ENCODE data around the gene FBXW11. TPM values are rescaled to one million over a fixed set of nuclear protein-coding genes. Genes with fewer than 3 reads are reported as not detected.

Gene FBXW11
- total RNA-seq, 4 donors from 2014 or later: 35.9 to 111 (median 63.7) TPM

DNA sequence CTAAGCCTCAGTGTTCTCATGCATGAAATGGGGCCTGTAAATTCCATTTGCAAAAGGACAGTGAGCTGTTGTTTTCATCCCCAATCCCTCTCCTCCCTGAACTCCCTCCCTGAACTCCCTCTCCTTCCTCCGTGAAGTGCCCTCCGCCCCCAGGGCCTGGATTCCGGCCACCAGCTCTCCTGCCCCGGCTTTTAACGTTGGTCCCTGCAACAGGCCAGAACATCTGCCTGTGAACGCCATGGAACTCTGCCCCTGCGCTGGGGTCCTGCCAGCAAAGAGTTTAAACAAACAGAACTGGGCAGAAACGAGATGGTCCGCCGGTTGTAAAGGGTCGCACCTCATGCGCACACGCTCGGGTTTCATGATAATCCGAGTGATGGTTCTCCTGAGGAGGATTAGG lies 158.4 kb downstream of the FBXW11 start:
- Histone ChIP-seq H3K4me1 (no peaks in the 10 kb centered on the region), H3K9me3 (no peaks in the 10 kb centered on the region), H3K27ac (no peak overlapping the region), H3K4me3 (no peak overlapping the region), H3K36me3 (no peaks in the 10 kb centered on the region), H3K27me3 (no peaks in the 10 kb centered on the region)
- intact Hi-C loops (cut with DNase I; ENCODE audit: low total_unique reads): no loop called here
- TF ChIP-seq CTCF (IDR thresholded peaks at IDR 0.05): no peak
- no peak for TF ChIP-seq POLR2A (IDR thresholded peaks at IDR 0.05)
- no peak for DNase-seq

GRCh38 chr5:171847026-171847425 lies 159.4 kb downstream of the FBXW11 start:
- no peaks in the 10 kb centered on the region for H3K36me3 ChIP-seq
- no peaks in the 10 kb centered on the region for H3K9me3 ChIP-seq
- no peaks in the 10 kb centered on the region for H3K4me1 ChIP-seq
- H3K27ac ChIP-seq: no peak overlapping the region
- no peak for DNase-seq
- H3K4me3 ChIP-seq: no peak overlapping the region
- intact Hi-C loops (cut with DNase I; ENCODE audit: low total_unique reads): no loop called here
- H3K27me3 ChIP-seq: no peaks in the 10 kb centered on the region
- TF ChIP-seq POLR2A (IDR thresholded peaks at IDR 0.05) (no peak), CTCF (IDR thresholded peaks at IDR 0.05) (no peak)

- no peaks in the 10 kb centered on the region for H3K4me1 ChIP-seq
- no peak for DNase-seq
- H3K27ac ChIP-seq: no peak overlapping the region
- no peaks in the 10 kb centered on the region for H3K9me3 ChIP-seq
- intact Hi-C loops (cut with DNase I; ENCODE audit: low total_unique reads): no loop called here
- no peaks in the 10 kb centered on the region for H3K27me3 ChIP-seq
- TF ChIP-seq POLR2A (IDR thresholded peaks at IDR 0.05) (no peak), CTCF (IDR thresholded peaks at IDR 0.05) (no peak)
- H3K36me3 ChIP-seq: no peaks in the 10 kb centered on the region
- H3K4me3 ChIP-seq: no peak overlapping the region
These were observed 160.1 kb downstream of the FBXW11 start for GRCh38 chr5:171846323-171846722.

GRCh38 chr5:171845857-171846256 lies 160.6 kb downstream of the FBXW11 start:
- Histone ChIP-seq H3K4me3 (no peak overlapping the region), H3K4me1 (no peaks in the 10 kb centered on the region), H3K36me3 (no peaks in the 10 kb centered on the region), H3K27ac (no peak overlapping the region), H3K9me3 (no peaks in the 10 kb centered on the region), H3K27me3 (no peaks in the 10 kb centered on the region)
- intact Hi-C loops (cut with DNase I; ENCODE audit: low total_unique reads): no loop called here
- DNase-seq: no peak
- TF ChIP-seq CTCF (IDR thresholded peaks at IDR 0.05) (no peak), POLR2A (IDR thresholded peaks at IDR 0.05) (no peak)

GRCh38 chr5:171845040-171845630 lies 161.3 kb downstream of the FBXW11 start:
- Histone ChIP-seq H3K9me3 (no peaks in the 10 kb centered on the region), H3K4me1 (no peaks in the 10 kb centered on the region), H3K27ac (no peak overlapping the region), H3K4me3 (no peak overlapping the region), H3K27me3 (no peaks in the 10 kb centered on the region), H3K36me3 (no peaks in the 10 kb centered on the region)
- no peak for DNase-seq
- intact Hi-C loops (cut with DNase I; ENCODE audit: low total_unique reads): no loop called here
- no peak for TF ChIP-seq CTCF (IDR thresholded peaks at IDR 0.05)
- TF ChIP-seq POLR2A (IDR thresholded peaks at IDR 0.05): no peak
